ENCODE results near the gene CNDP1.
"Not testable (repeated sequence)": the region's sequence is repeated elsewhere in the genome, so short reads cannot be mapped to it uniquely, and the experiment has no call there.

The CNDP1 gene

GRCh38 chr18:74524097-74524496 lies 10.2 kb upstream of the CNDP1 start:
- DNase-seq (ENCODE audit: low read depth): no peak
- TF ChIP-seq POLR2A (IDR thresholded peaks at IDR 0.05; ENCODE audit: extremely low read depth, insufficient read length) (no peak), MYC (IDR thresholded peaks at IDR 0.05; ENCODE audit: low read depth, low read length) (no peak), CTCF (IDR thresholded peaks at IDR 0.05; ENCODE audit: low read depth, low read length) (no peak)
- TF ChIP-seq, protein P1, sequence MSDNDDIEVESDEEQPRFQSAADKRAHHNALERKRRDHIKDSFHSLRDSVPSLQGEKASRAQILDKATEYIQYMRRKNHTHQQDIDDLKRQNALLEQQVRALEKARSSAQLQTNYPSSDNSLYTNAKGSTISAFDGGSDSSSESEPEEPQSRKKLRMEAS (IDR thresholded peaks at IDR 0.05; ENCODE audit: low read depth, low read length): no peak
- no peak overlapping the region for H3K4me3 ChIP-seq (ENCODE audit: low read depth, low read length)

DNA sequence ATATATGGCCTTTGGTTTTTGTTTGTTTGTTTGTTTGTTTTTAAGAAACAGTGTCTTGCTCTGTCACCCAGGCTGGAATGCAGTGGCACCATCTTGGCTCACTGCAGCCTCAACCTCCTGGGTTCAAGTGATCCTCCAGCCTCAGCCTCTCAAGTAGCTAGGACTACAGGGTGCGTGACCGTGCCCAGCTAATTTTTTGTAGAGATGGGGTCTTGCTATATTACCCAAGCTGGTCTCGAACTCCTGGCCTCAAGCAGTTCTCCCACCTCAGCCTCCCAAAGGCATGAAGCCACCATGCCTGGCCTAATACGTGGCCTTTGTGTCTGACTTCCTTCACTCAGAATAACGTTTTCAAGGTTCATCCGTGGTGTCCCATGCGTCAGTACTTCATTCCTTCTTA lies 9.4 kb upstream of the CNDP1 start:
- not testable (repeated sequence) for H3K4me3 ChIP-seq (ENCODE audit: low read depth, low read length); DNase-seq (ENCODE audit: low read depth)

GRCh38 chr18:74525741-74526140 lies 8.6 kb upstream of the CNDP1 start:
- no peak for TF ChIP-seq MYC (IDR thresholded peaks at IDR 0.05; ENCODE audit: low read depth, low read length)
- no peak for TF ChIP-seq POLR2A (IDR thresholded peaks at IDR 0.05; ENCODE audit: extremely low read depth, insufficient read length)
- TF ChIP-seq CTCF (IDR thresholded peaks at IDR 0.05; ENCODE audit: low read depth, low read length): no peak
- TF ChIP-seq, protein P1 (IDR thresholded peaks at IDR 0.05; ENCODE audit: low read depth, low read length): no peak
- DNase-seq (ENCODE audit: low read depth): no peak
- no peak overlapping the region for H3K4me3 ChIP-seq (ENCODE audit: low read depth, low read length)

GRCh38 chr18:74526488-74526887 lies 7.8 kb upstream of the CNDP1 start:
- TF ChIP-seq MYC (IDR thresholded peaks at IDR 0.05; ENCODE audit: low read depth, low read length) (no peak), CTCF (IDR thresholded peaks at IDR 0.05; ENCODE audit: low read depth, low read length) (no peak), POLR2A (IDR thresholded peaks at IDR 0.05; ENCODE audit: extremely low read depth, insufficient read length) (no peak)
- TF ChIP-seq, protein P1 (IDR thresholded peaks at IDR 0.05; ENCODE audit: low read depth, low read length): no peak
- no peak for DNase-seq (ENCODE audit: low read depth)
- H3K4me3 ChIP-seq (ENCODE audit: low read depth, low read length): no peak overlapping the region

DNA sequence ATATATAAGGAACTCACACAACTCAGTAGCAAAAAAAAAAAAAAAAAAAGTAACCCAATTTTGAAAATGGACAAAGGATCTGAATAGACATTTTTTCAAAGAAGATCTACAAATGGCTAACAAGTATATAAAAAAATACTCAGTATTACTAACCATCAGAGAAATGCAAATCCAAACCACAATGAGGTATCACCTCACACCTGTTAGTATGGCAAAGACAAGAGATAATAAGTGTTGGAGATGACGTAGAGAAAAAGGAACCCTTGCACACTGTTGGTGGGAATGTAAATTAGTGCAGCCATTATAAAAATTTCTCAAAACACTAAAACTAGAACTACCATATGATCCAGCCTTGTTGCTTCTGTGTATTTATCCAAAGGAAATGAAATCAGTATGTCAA lies 5.8 kb upstream of the CNDP1 start:
- H3K4me3 ChIP-seq (ENCODE audit: low read depth, low read length): no peak overlapping the region
- no peak for DNase-seq (ENCODE audit: low read depth)
- TF ChIP-seq, protein P1 (IDR thresholded peaks at IDR 0.05; ENCODE audit: low read depth, low read length): no peak
- TF ChIP-seq POLR2A (IDR thresholded peaks at IDR 0.05; ENCODE audit: extremely low read depth, insufficient read length): no peak
- no peak for TF ChIP-seq CTCF (IDR thresholded peaks at IDR 0.05; ENCODE audit: low read depth, low read length)
- TF ChIP-seq MYC (IDR thresholded peaks at IDR 0.05; ENCODE audit: low read depth, low read length): no peak

- no peak for DNase-seq (ENCODE audit: low read depth)
- TF ChIP-seq POLR2A (IDR thresholded peaks at IDR 0.05; ENCODE audit: extremely low read depth, insufficient read length): no peak
- TF ChIP-seq, protein P1 (IDR thresholded peaks at IDR 0.05; ENCODE audit: low read depth, low read length): no peak
- no peak for TF ChIP-seq CTCF (IDR thresholded peaks at IDR 0.05; ENCODE audit: low read depth, low read length)
- TF ChIP-seq MYC (IDR thresholded peaks at IDR 0.05; ENCODE audit: low read depth, low read length): no peak
- no peak overlapping the region for H3K4me3 ChIP-seq (ENCODE audit: low read depth, low read length)
Measured at GRCh38 chr18:74528913-74529312, 5.4 kb upstream of the CNDP1 start.
